ENCODE data around the gene FBXW2.

DNA sequence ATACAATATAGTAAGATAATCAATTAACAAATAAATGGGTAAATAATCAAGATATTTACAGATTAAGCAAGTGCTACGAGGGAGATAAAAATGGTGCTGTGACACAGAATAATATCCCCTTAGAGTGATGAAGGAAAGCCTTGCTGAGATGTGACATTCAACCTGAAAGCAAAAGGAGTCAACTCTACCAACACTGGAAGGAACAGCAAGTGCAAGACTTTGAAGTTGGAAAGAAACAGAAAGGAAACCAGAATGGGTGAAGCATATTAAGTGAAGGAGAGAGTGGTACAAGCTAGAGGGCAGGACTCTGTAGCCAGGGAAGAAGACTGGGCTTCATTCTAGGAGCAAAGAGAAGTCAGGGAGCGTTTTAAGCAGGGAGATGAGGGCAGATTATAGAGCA lies 66.7 kb downstream of the FBXW2 start:
- no peak for TF ChIP-seq POLR2A (IDR thresholded peaks at IDR 0.05)
- TF ChIP-seq, protein P1, sequence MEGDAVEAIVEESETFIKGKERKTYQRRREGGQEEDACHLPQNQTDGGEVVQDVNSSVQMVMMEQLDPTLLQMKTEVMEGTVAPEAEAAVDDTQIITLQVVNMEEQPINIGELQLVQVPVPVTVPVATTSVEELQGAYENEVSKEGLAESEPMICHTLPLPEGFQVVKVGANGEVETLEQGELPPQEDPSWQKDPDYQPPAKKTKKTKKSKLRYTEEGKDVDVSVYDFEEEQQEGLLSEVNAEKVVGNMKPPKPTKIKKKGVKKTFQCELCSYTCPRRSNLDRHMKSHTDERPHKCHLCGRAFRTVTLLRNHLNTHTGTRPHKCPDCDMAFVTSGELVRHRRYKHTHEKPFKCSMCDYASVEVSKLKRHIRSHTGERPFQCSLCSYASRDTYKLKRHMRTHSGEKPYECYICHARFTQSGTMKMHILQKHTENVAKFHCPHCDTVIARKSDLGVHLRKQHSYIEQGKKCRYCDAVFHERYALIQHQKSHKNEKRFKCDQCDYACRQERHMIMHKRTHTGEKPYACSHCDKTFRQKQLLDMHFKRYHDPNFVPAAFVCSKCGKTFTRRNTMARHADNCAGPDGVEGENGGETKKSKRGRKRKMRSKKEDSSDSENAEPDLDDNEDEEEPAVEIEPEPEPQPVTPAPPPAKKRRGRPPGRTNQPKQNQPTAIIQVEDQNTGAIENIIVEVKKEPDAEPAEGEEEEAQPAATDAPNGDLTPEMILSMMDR (IDR thresholded peaks at IDR 0.05) = no peak

Data from transverse colon (tissue), 3 donors.